BLaER1 (cell line): ENCODE results near the gene PMM1.
"Not testable (repeated sequence)": the region's sequence is repeated elsewhere in the genome, so short reads cannot be mapped to it uniquely, and the experiment has no call there.

Experiments
- H3K27ac ChIP-seq: shearing (Covaris generic); formaldehyde crosslinking; 2 replicates; pipeline ENCODE4 v1.8.1; 2022
- H3K27me3 ChIP-seq: shearing (Covaris generic); formaldehyde crosslinking; 2 replicates; pipeline ENCODE4 v1.8.1; 2022
- H3K36me3 ChIP-seq: shearing (Covaris generic); formaldehyde crosslinking; 2 replicates; pipeline ENCODE4 v1.8.1; 2022
- H3K4me1 ChIP-seq: shearing (Covaris generic); formaldehyde crosslinking; 2 replicates; pipeline ENCODE4 v1.8.1; 2022
- H3K4me2 ChIP-seq: shearing (Covaris generic); formaldehyde crosslinking; 2 replicates; pipeline ENCODE4 v1.8.1; 2022
- H3K4me3 ChIP-seq: shearing (Covaris generic); formaldehyde crosslinking; 2 replicates; pipeline ENCODE4 v1.8.1; 2022
- H3K9ac ChIP-seq: shearing (Covaris generic); formaldehyde crosslinking; 2 replicates; pipeline ENCODE4 v1.8.1; 2022
- H3K9me3 ChIP-seq: shearing (Covaris generic); formaldehyde crosslinking; 2 replicates; pipeline ENCODE4 v1.8.1; 2022
- H4K20me1 ChIP-seq: shearing (Covaris generic); formaldehyde crosslinking; 2 replicates; pipeline ENCODE4 v1.8.1; 2022
- Cebpa-rat ChIP-seq: shearing (Covaris generic); IDR thresholded peaks from 2 replicates; pipeline ENCODE4 v1.8.1; 2022

Gene PMM1

GRCh38 chr22:41568811-41569210 lies 20.8 kb downstream of the PMM1 start:
- no peaks in the 10 kb centered on the region for H3K4me1 ChIP-seq
- no peak overlapping the region for H3K27ac ChIP-seq
- no peak overlapping the region for H3K9ac ChIP-seq
- TF ChIP-seq Cebpa-rat = no peak
- H3K27me3 ChIP-seq = no peaks in the 10 kb centered on the region
- H3K36me3 ChIP-seq = no peaks in the 10 kb centered on the region
- no peaks in the 10 kb centered on the region for H4K20me1 ChIP-seq
- H3K4me2 ChIP-seq = no peak overlapping the region
- H3K9me3 ChIP-seq = no peaks in the 10 kb centered on the region
- no peak overlapping the region for H3K4me3 ChIP-seq

- Histone ChIP-seq H4K20me1 (no peaks in the 10 kb centered on the region), H3K4me1 (peaks cover 11% of the 10 kb centered on the region), H3K4me3 (no peak overlapping the region), H3K9me3 (no peaks in the 10 kb centered on the region), H3K27me3 (no peaks in the 10 kb centered on the region), H3K4me2 (no peak overlapping the region), H3K27ac (no peak overlapping the region), H3K36me3 (no peaks in the 10 kb centered on the region), H3K9ac (no peak overlapping the region)
- TF ChIP-seq Cebpa-rat = no peak
Measured at GRCh38 chr22:41567512-41567768, 22.2 kb downstream of the PMM1 start.

DNA sequence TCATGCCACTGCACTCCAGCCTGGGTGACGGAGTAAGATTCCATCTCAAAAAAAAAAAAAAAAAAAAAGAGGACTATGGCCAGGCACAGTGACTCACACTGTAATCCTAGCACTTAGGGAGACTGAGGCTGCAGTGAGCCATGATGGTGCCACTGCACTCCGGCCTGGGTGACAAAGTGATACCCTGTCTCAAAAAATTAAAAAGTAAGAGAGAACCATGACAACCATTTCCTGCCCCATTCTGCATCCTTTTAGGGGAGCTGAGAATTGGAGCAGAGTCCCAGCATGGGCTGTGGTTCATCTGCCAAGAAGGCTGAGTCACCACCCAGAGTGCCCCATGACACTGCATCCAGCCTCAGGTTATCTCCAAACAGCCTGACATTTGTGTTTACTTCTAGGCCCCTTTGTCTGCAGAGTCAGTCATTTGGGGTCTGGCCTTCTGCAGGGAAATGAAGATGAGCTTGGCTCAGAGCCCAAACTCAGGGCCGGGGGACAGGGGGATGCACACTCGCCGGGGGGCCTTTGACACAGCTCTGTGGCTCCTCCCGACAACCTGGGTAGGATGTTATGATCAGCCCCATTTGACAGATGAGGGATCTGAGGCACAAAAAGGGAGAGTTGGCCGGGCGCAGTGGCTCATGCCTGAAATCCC lies 24.1 kb downstream of the PMM1 start:
- Histone ChIP-seq H3K27me3 (peaks cover 16% of the 10 kb centered on the region), H3K27ac (no peak overlapping the region), H3K9me3 (no peaks in the 10 kb centered on the region), H4K20me1 (no peaks in the 10 kb centered on the region), H3K4me3 (no peak overlapping the region), H3K4me2 (no peak overlapping the region), H3K4me1 (peaks cover 19% of the 10 kb centered on the region), H3K36me3 (no peaks in the 10 kb centered on the region), H3K9ac (no peak overlapping the region)
- TF ChIP-seq Cebpa-rat = no peak

- Histone ChIP-seq H3K4me3 (no peak overlapping the region), H3K36me3 (no peaks in the 10 kb centered on the region), H3K9me3 (no peaks in the 10 kb centered on the region), H3K27me3 (peaks cover 16% of the 10 kb centered on the region), H3K4me1 (peaks cover 19% of the 10 kb centered on the region), H4K20me1 (no peaks in the 10 kb centered on the region), H3K4me2 (no peak overlapping the region), H3K27ac (no peak overlapping the region), H3K9ac (no peak overlapping the region)
- no peak for TF ChIP-seq Cebpa-rat
Measured at GRCh38 chr22:41564563-41564962, 25.1 kb downstream of the PMM1 start.

DNA sequence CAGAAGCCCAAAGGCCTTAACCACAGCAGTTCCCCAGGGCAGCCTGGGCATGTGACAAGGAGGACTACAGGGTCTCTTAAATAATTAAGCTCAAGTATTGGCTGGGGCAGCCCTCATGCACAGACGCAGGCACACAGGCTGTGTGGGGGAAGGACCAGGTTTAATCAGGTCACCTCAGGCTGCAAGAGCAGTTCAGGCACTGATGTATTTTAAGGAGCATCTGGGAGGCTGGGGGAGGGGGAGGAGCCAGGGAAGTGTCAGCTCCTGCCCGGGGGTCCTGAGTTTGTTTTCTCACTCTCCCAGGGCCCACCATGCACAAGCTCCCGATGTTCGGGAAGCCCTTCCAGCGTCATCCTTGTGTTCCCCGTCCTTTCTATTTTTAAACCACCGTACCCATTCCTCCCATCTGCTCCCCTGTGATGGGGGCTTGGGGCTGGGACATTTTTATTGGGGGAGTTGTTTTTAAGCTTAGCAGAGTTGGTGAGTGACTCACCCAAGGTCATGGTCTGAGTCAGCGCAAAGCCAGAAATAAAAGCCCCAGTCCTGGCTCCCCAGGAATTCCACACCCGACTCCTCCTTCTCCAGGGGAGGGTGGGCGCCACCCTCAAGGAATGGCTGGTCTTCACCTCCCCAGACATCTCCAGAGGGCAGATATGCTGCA lies 26.5 kb downstream of the PMM1 start:
- no peak overlapping the region for H3K4me3 ChIP-seq
- no peaks in the 10 kb centered on the region for H4K20me1 ChIP-seq
- peak overlapping the region; percentile 43 for H3K4me2 ChIP-seq
- TF ChIP-seq Cebpa-rat = no peak
- no peak overlapping the region for H3K9ac ChIP-seq
- no peaks in the 10 kb centered on the region for H3K9me3 ChIP-seq
- no peaks in the 10 kb centered on the region for H3K36me3 ChIP-seq
- peaks cover 16% of the 10 kb centered on the region for H3K27me3 ChIP-seq
- peaks cover 20% of the 10 kb centered on the region for H3K4me1 ChIP-seq
- no peak overlapping the region for H3K27ac ChIP-seq

DNA sequence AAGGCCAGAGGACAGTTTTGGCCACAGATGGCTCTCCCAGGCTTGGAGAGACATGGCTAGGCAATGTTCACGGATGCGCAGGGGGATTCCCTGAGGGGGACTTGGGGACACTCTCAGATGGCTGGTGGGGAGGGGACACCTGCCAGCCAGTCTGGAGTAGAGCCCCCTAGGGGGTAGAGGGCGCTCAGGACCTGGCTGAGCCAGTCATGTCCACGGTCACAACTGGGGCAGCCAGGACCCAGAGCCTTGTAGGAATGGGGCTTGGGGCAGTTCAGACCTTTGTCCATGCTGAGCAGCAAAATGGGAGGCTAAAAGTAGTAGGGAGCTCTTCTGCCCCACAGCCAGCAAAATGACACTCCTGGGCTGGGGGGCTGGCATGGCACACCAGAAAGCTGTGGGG lies 27.2 kb downstream of the PMM1 start:
- no peaks in the 10 kb centered on the region for H3K9me3 ChIP-seq
- H3K9ac ChIP-seq = no peak overlapping the region
- no peak overlapping the region for H3K4me3 ChIP-seq
- H3K4me1 ChIP-seq = peaks cover 28% of the 10 kb centered on the region
- no peaks in the 10 kb centered on the region for H4K20me1 ChIP-seq
- no peaks in the 10 kb centered on the region for H3K36me3 ChIP-seq
- peak overlapping the region; percentile 43 for H3K4me2 ChIP-seq
- H3K27me3 ChIP-seq = peaks cover 16% of the 10 kb centered on the region
- no peak for TF ChIP-seq Cebpa-rat
- no peak overlapping the region for H3K27ac ChIP-seq

- H3K9me3 ChIP-seq = no peaks in the 10 kb centered on the region
- H3K9ac ChIP-seq = no peak overlapping the region
- H3K4me3 ChIP-seq = no peak overlapping the region
- no peak for TF ChIP-seq Cebpa-rat
- H3K36me3 ChIP-seq = no peaks in the 10 kb centered on the region
- 0 out of 2 replicates have a peak overlapping the region, but pooled peaks have one; percentile 43 for H3K4me2 ChIP-seq
- H4K20me1 ChIP-seq = no peaks in the 10 kb centered on the region
- H3K27me3 ChIP-seq = peaks cover 16% of the 10 kb centered on the region
- H3K27ac ChIP-seq = no peak overlapping the region
- H3K4me1 ChIP-seq = peaks cover 34% of the 10 kb centered on the region
Measured at GRCh38 chr22:41561788-41562187, 27.9 kb downstream of the PMM1 start.

GRCh38 chr22:41561335-41561734 lies 28.3 kb downstream of the PMM1 start:
- no peaks in the 10 kb centered on the region for H3K9me3 ChIP-seq
- peaks cover 38% of the 10 kb centered on the region for H3K4me1 ChIP-seq
- H3K4me2 ChIP-seq = peak overlapping the region; percentile 21
- no peaks in the 10 kb centered on the region for H4K20me1 ChIP-seq
- no peak overlapping the region for H3K4me3 ChIP-seq
- no peak for TF ChIP-seq Cebpa-rat
- H3K36me3 ChIP-seq = no peaks in the 10 kb centered on the region
- H3K9ac ChIP-seq = no peak overlapping the region
- H3K27ac ChIP-seq = no peak overlapping the region
- peaks cover 16% of the 10 kb centered on the region for H3K27me3 ChIP-seq

- H3K4me1 ChIP-seq = peaks cover 43% of the 10 kb centered on the region
- H3K4me3 ChIP-seq = no peak overlapping the region
- H3K9ac ChIP-seq = no peak overlapping the region
- no peak overlapping the region for H3K27ac ChIP-seq
- peaks cover 16% of the 10 kb centered on the region for H3K27me3 ChIP-seq
- H4K20me1 ChIP-seq = no peaks in the 10 kb centered on the region
- H3K36me3 ChIP-seq = no peaks in the 10 kb centered on the region
- TF ChIP-seq Cebpa-rat = no peak
- H3K9me3 ChIP-seq = no peaks in the 10 kb centered on the region
- H3K4me2 ChIP-seq = no peak overlapping the region
Measured at GRCh38 chr22:41560095-41560471, 29.6 kb downstream of the PMM1 start.

DNA sequence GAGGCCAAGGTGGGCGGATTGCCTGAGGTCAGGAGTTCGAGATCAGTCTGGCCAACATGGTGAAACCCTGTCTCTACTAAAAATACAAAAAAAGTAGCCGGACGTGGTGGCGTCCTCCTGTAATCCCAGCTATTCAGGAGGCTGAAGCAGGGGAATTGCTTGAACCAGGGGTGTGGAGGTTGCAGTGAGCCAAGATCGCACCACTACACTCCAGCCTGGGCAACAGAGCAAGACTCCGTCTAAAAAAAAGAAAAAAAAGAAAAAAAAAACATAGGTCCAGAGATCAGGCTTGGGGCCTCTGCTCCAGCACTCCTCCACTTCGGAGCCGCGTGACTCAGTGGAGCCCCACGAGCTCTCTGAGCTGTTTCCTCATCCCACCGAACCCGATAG lies 31.4 kb downstream of the PMM1 start:
- not testable (repeated sequence) for H3K9me3 ChIP-seq, H3K9ac ChIP-seq, H3K4me3 ChIP-seq, H4K20me1 ChIP-seq, H3K36me3 ChIP-seq
- Histone ChIP-seq H3K4me1 (peaks cover 40% of the 10 kb centered on the region), H3K27ac (0 out of 2 replicates have a peak overlapping the region, but pooled peaks have one; percentile 60), H3K4me2 (peak overlapping the region; percentile 83), H3K27me3 (peaks cover 16% of the 10 kb centered on the region)
